BE2C (cell line): Measurements from ENCODE around the gene LRRFIP1.
A peak's percentile ranks its signal among the peaks of the same experiment; 100 is the strongest.

Source experiments
- DNase-seq: peaks from one replicate; pipeline ENCODE4 v3.0.0-alpha.2; 2020
- H3K27me3 ChIP-seq: fragments of 250-450 bp; sonication (Bioruptor Pico); 2 replicates; pipeline ENCODE4 v1.5.1; 2020; ENCODE audit warnings: mild to moderate bottlenecking
- H3K36me3 ChIP-seq: fragments of 250-450 bp; sonication (Bioruptor Pico); 2 replicates; pipeline ENCODE4 v1.5.1; 2020; ENCODE audit warnings: mild to moderate bottlenecking
- H3K4me1 ChIP-seq: fragments of 250-450 bp; sonication (Bioruptor Pico); 2 replicates; pipeline ENCODE4 v1.5.1; 2020
- H3K4me3 ChIP-seq: 2 replicates; pipeline ENCODE4 v1.5.1; 2011; ENCODE audit warnings: low read depth, low read length
- H3K9me3 ChIP-seq: fragments of 250-450 bp; sonication (Bioruptor Pico); 2 replicates; pipeline ENCODE4 v1.5.1; 2020
- TF ChIP-seq, protein P1 (sequence below): IDR thresholded peaks from 2 replicates; pipeline ENCODE4 v1.5.1; 2012; ENCODE audit warnings: mild to moderate bottlenecking, low read depth, low read length

LRRFIP1 gene

DNA sequence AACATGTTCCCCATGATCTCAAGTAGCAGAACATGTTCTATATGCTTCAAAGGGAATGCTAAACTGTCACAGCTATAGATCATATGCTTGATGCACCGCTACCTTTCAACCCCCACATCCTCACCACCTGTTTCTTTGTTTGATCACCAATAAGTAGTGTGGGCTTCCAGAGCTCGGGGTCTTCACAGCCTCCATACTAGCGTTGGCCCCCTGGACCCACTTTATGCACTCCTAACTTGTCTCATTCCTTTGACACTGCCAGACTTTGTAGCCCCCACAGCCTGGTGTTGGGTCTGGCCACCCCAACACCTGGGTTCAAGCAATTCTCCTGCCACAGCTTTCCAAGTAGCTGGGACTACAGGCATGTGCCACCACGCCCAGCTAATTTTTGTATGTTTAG is 159.5 kb downstream of the LRRFIP1 start:
- no peak for DNase-seq
- no peaks in the 10 kb centered on the region for H3K36me3 ChIP-seq
- TF ChIP-seq, protein P1, sequence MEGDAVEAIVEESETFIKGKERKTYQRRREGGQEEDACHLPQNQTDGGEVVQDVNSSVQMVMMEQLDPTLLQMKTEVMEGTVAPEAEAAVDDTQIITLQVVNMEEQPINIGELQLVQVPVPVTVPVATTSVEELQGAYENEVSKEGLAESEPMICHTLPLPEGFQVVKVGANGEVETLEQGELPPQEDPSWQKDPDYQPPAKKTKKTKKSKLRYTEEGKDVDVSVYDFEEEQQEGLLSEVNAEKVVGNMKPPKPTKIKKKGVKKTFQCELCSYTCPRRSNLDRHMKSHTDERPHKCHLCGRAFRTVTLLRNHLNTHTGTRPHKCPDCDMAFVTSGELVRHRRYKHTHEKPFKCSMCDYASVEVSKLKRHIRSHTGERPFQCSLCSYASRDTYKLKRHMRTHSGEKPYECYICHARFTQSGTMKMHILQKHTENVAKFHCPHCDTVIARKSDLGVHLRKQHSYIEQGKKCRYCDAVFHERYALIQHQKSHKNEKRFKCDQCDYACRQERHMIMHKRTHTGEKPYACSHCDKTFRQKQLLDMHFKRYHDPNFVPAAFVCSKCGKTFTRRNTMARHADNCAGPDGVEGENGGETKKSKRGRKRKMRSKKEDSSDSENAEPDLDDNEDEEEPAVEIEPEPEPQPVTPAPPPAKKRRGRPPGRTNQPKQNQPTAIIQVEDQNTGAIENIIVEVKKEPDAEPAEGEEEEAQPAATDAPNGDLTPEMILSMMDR: no peak
- no peaks in the 10 kb centered on the region for H3K27me3 ChIP-seq
- H3K4me3 ChIP-seq: no peak overlapping the region
- peaks cover 7% of the 10 kb centered on the region for H3K9me3 ChIP-seq
- no peaks in the 10 kb centered on the region for H3K4me1 ChIP-seq

DNA sequence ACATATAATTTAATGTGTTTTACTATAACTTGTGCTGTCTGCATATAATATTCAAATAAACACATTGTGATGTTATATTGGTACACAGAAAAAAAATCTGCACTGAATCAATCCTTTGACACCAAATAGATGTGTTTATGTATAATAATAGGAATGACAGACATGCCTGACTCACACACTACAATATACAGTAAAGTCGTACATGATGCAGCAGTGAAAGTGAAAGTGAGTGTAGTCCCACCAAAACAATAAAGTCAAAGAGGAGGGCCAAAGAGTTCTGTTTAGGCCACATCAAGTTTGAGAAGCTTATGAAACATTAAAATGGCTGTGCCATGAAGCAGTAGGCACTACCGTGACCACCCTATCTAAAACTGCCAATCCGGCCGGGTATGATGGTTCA is 163.0 kb downstream of the LRRFIP1 start:
- Histone ChIP-seq H3K4me3 (no peak overlapping the region), H3K9me3 (peaks cover 7% of the 10 kb centered on the region), H3K4me1 (no peaks in the 10 kb centered on the region), H3K36me3 (no peaks in the 10 kb centered on the region), H3K27me3 (no peaks in the 10 kb centered on the region)
- TF ChIP-seq, protein P1: no peak
- DNase-seq: no peak

DNA sequence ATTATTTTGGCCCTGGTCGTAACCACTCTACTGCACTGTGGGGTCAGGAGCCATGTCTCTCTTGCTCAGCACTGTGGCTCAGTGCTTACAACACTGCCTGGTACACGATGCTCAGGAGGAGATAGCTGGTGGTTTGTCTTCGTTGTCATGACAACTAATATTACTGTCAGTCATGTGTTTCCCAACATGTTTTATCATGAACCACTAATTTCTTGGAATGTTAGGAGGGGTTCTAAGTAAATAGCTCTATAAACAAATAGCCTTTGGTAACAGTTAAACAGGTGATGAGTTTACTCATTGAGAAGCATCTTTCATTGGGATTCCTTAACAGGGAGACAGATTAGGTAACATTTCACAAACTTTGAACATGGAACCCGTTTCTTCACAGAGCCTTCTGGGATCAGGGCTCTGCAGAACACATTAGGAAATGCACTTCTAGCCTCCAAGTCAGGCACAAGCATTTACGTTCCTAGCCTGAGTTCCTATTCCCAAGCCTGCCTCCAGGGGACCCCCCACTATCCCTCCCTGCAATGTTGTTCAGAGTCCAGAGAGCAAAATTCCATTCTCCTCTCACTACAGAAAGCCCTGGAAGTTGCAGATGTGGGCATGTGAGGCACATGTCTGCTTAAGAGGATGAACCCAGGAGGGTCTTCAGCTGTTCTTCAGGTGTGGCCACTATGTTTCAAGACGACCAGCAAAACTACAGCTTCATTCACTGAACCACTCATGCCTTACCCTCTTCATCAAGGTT is 164.8 kb downstream of the LRRFIP1 start:
- Histone ChIP-seq H3K4me3 (no peak overlapping the region), H3K4me1 (no peaks in the 10 kb centered on the region), H3K27me3 (no peaks in the 10 kb centered on the region), H3K9me3 (peaks cover 1% of the 10 kb centered on the region), H3K36me3 (no peaks in the 10 kb centered on the region)
- TF ChIP-seq, protein P1: peak; percentile 54
- no peak for DNase-seq

DNA sequence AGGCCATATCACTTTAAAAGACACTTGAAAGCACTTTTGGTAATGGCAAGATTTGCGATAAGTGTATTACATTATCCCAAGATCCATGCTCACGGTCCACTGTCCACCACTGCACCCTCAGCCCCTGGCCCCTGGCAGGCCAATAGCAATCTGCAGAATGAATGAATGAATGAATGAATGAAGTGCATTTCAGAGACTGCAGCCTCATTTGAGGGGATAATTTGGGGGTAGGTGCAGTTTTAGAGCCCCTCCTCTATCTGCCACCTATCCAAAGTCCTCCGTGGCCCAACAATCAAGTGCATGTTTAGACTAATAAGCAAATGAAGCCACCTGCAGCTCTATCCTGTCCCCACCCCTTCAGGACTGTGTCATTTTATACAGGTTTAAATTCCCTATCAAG is 169.9 kb downstream of the LRRFIP1 start:
- no peaks in the 10 kb centered on the region for H3K9me3 ChIP-seq
- H3K4me1 ChIP-seq: no peaks in the 10 kb centered on the region
- H3K27me3 ChIP-seq: no peaks in the 10 kb centered on the region
- TF ChIP-seq, protein P1: no peak
- H3K4me3 ChIP-seq: no peak overlapping the region
- no peaks in the 10 kb centered on the region for H3K36me3 ChIP-seq
- no peak for DNase-seq

DNA sequence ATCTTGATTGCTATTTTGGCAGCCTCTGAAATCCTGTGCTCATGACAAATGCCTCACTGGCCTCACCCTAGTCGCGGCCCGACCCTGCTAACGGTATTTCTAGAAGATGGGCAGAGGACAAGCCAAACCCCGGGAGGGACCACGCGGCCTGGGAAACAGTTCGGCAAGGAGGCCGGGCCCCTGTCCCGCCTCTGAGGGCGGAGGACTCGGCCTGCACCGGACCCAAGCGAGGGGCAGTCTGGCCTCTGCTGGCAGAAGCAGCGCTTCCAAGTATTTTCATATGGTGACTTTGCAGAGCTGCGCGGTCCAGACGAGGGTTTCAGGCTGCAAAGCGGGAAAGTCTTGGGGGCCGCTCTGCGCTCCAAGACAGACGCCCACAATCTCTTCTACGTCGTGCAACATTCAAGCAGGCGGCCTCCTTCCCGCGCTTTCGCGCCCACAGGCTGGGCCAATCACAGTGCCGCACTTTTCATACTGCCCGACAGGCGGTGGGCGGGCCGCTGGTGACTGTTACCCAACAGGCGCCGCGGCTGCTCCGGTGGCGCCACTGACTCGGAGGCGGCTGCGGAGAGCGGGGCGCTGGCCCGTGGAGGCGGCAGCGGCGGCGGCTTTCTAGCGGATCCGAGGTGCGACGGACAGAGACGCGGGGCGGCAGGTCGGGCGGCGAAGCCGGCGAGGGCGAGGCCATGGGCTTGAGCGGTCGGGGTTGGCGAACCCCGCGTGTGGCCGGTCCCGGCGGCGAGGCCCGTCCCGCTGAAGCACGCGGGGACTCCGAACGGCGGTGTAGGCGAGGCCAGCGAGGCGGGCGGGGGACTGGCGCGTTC is 171.1 kb downstream of the LRRFIP1 start, which contains the start of gene RBM44:
Gene RBM44, plus strand, starts transcription at position 544 of the 824 bp plus-strand sequence. CDS start 14,831 bp downstream, outside the sequence.
- DNase-seq: no peak
- Histone ChIP-seq H3K27me3 (no peaks in the 10 kb centered on the region), H3K4me1 (no peaks in the 10 kb centered on the region), H3K9me3 (no peaks in the 10 kb centered on the region), H3K4me3 (no peak within 1 kb of the TSS), H3K36me3 (no peaks in the 10 kb centered on the region)
- TF ChIP-seq, protein P1: no peak

DNA sequence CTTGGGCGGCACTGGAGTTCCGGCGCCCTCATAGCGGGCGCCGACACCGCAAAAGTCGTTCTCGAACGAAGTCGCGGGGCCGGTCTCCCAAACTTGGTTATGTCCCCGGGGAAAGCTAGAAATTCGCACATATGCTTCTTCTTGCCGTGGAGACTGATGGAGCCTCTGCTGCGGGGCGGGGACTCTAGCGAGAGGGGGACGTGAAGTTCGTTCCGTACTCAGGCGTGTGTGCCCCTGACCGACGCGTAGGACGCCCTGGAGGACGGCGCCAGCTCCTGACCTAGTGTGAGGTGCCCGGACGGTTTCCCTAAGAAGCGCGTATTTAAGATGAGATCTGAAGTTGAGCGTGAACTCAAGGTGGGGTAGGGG is 171.7 kb downstream of the LRRFIP1 start:
- DNase-seq: no peak
- Histone ChIP-seq H3K27me3 (no peaks in the 10 kb centered on the region), H3K4me1 (no peaks in the 10 kb centered on the region), H3K36me3 (no peaks in the 10 kb centered on the region), H3K9me3 (no peaks in the 10 kb centered on the region), H3K4me3 (no peak overlapping the region)
- TF ChIP-seq, protein P1: no peak
